ENCODE data around the gene ANO2.

Gene ANO2

GRCh38 chr12:5630726-5631125 lies 314.3 kb downstream of the ANO2 start:
- TF ChIP-seq CTCF (IDR thresholded peaks at IDR 0.05; ENCODE audit: low read depth, low read length) (no peak), POLR2A (IDR thresholded peaks at IDR 0.05; ENCODE audit: extremely low read depth, insufficient read length) (no peak), MAX (IDR thresholded peaks at IDR 0.05; ENCODE audit: low read depth, low read length) (no peak), MYC (IDR thresholded peaks at IDR 0.05; ENCODE audit: low read depth, low read length) (no peak)

GRCh38 chr12:5628501-5628900 lies 316.6 kb downstream of the ANO2 start:
- no peak overlapping the region for H3K4me3 ChIP-seq (ENCODE audit: low read depth, low read length)
- DNase-seq (ENCODE audit: low read depth) = no peak
- TF ChIP-seq MAX (IDR thresholded peaks at IDR 0.05; ENCODE audit: low read depth, low read length) = no peak
- TF ChIP-seq CTCF (IDR thresholded peaks at IDR 0.05; ENCODE audit: low read depth, low read length) = no peak

More at GRCh38 chr12:5630726-5631125, 314.3 kb downstream of the ANO2 start:
- no peak for DNase-seq (ENCODE audit: low read depth)
- H3K4me3 ChIP-seq (ENCODE audit: low read depth, low read length) = no peak overlapping the region

GRCh38 chr12:5627053-5627630 lies 317.9 kb downstream of the ANO2 start:
- TF ChIP-seq MYC (IDR thresholded peaks at IDR 0.05; ENCODE audit: low read depth, low read length) (no peak), CTCF (IDR thresholded peaks at IDR 0.05; ENCODE audit: low read depth, low read length) (no peak), POLR2A (IDR thresholded peaks at IDR 0.05; ENCODE audit: extremely low read depth, insufficient read length) (no peak), MAX (IDR thresholded peaks at IDR 0.05; ENCODE audit: low read depth, low read length) (no peak)
- H3K4me3 ChIP-seq (ENCODE audit: low read depth, low read length) = no peak overlapping the region
- no peak for DNase-seq (ENCODE audit: low read depth)

- DNase-seq (ENCODE audit: low read depth) = no peak
- no peak for TF ChIP-seq POLR2A (IDR thresholded peaks at IDR 0.05; ENCODE audit: extremely low read depth, insufficient read length)
- no peak for TF ChIP-seq MYC (IDR thresholded peaks at IDR 0.05; ENCODE audit: low read depth, low read length)
- TF ChIP-seq MAX (IDR thresholded peaks at IDR 0.05; ENCODE audit: low read depth, low read length) = no peak
- no peak for TF ChIP-seq CTCF (IDR thresholded peaks at IDR 0.05; ENCODE audit: low read depth, low read length)
- no peak overlapping the region for H3K4me3 ChIP-seq (ENCODE audit: low read depth, low read length)
These were observed 318.9 kb downstream of the ANO2 start for GRCh38 chr12:5626151-5626550.

- H3K4me3 ChIP-seq (ENCODE audit: low read depth, low read length) = no peak overlapping the region
- no peak for DNase-seq (ENCODE audit: low read depth)
- TF ChIP-seq MYC (IDR thresholded peaks at IDR 0.05; ENCODE audit: low read depth, low read length) = no peak
- TF ChIP-seq CTCF (IDR thresholded peaks at IDR 0.05; ENCODE audit: low read depth, low read length) = no peak
- no peak for TF ChIP-seq POLR2A (IDR thresholded peaks at IDR 0.05; ENCODE audit: extremely low read depth, insufficient read length)
- TF ChIP-seq MAX (IDR thresholded peaks at IDR 0.05; ENCODE audit: low read depth, low read length) = no peak
These were observed 320.4 kb downstream of the ANO2 start for GRCh38 chr12:5624486-5625272.

Measured in NB4 (cell line).